ENCODE results near the gene CRIM1. TPM values are rescaled to one million over a fixed set of nuclear protein-coding genes. Genes with fewer than 3 reads are reported as not detected.

CRIM1 gene
- total RNA-seq, 4 donors from 2014 or later: 16.4 to 107 (median 29.9) TPM

- no peak overlapping the region for H3K27ac ChIP-seq
- 52 to 65% methylated on average over 2 of the region's 2 CpGs for WGBS, 2 donors
- peaks cover 0 to 30% (median 3%) of the 10 kb centered on the region in 3 donors for H3K4me1 ChIP-seq
- H3K4me3 ChIP-seq: no peak overlapping the region
- DNase-seq: no peak
- no peaks in the 10 kb centered on the region for H3K36me3 ChIP-seq
- H3K27me3 ChIP-seq: no peaks in the 10 kb centered on the region
- H3K9me3 ChIP-seq: no peaks in the 10 kb centered on the region
- TF ChIP-seq POLR2A (IDR thresholded peaks at IDR 0.05) (no peak), CTCF (IDR thresholded peaks at IDR 0.05) (no peak)
- intact Hi-C loops (cut with DNase I): no loop called here
These were observed 31.8 kb downstream of the CRIM1 start for GRCh38 chr2:36387258-36387916.

- H3K27me3 ChIP-seq: no peaks in the 10 kb centered on the region
- no peak overlapping the region for H3K4me3 ChIP-seq
- WGBS, 2 donors: 82 to 90% methylated on average over 3 of the region's 3 CpGs
- H3K36me3 ChIP-seq: no peaks in the 10 kb centered on the region
- intact Hi-C loops (cut with DNase I): no loop called here
- no peak for TF ChIP-seq POLR2A (IDR thresholded peaks at IDR 0.05)
- TF ChIP-seq CTCF (IDR thresholded peaks at IDR 0.05): no peak
- peaks cover 0 to 29% (median 3%) of the 10 kb centered on the region in 3 donors for H3K4me1 ChIP-seq
- H3K27ac ChIP-seq: peak overlapping the region in 1 of 4 donors; percentile 27
- no peaks in the 10 kb centered on the region for H3K9me3 ChIP-seq
- DNase-seq: no peak
These were observed 32.9 kb downstream of the CRIM1 start for GRCh38 chr2:36388472-36388871.

GRCh38 chr2:36389091-36389564, 33.5 kb downstream of the CRIM1 start:
- intact Hi-C loops (cut with DNase I): no loop called here
- Histone ChIP-seq H3K27ac (peak overlapping the region in 2 of 4 donors; percentile 4 to 27), H3K9me3 (no peaks in the 10 kb centered on the region), H3K4me3 (no peak overlapping the region), H3K36me3 (no peaks in the 10 kb centered on the region), H3K27me3 (no peaks in the 10 kb centered on the region), H3K4me1 (peaks cover 0 to 35% (median 3%) of the 10 kb centered on the region in 3 donors)
- TF ChIP-seq CTCF (IDR thresholded peaks at IDR 0.05) (no peak), POLR2A (IDR thresholded peaks at IDR 0.05) (no peak)
- no peak for DNase-seq
- 37 to 44% methylated on average over 5 of the region's 5 CpGs for WGBS, 2 donors

GRCh38 chr2:36389577-36389976, 34.0 kb downstream of the CRIM1 start:
- DNase-seq: no peak
- no peaks in the 10 kb centered on the region for H3K27me3 ChIP-seq
- 63 to 80% methylated on average over 3 of the region's 3 CpGs for WGBS, 2 donors
- no peaks in the 10 kb centered on the region for H3K36me3 ChIP-seq
- intact Hi-C loops (cut with DNase I): no loop called here
- H3K9me3 ChIP-seq: no peaks in the 10 kb centered on the region
- H3K27ac ChIP-seq: peak overlapping the region in 3 of 4 donors; percentile 4 to 27 (median 12)
- H3K4me3 ChIP-seq: no peak overlapping the region
- TF ChIP-seq CTCF (IDR thresholded peaks at IDR 0.05) (no peak), POLR2A (IDR thresholded peaks at IDR 0.05) (no peak)
- peaks cover 0 to 38% (median 3%) of the 10 kb centered on the region in 3 donors for H3K4me1 ChIP-seq

- TF ChIP-seq POLR2A (IDR thresholded peaks at IDR 0.05) (no peak), CTCF (IDR thresholded peaks at IDR 0.05) (no peak)
- no peak for DNase-seq
- no peak overlapping the region for H3K4me3 ChIP-seq
- no peak overlapping the region for H3K27ac ChIP-seq
- H3K4me1 ChIP-seq: peaks cover 0 to 48% (median 0%) of the 10 kb centered on the region in 3 donors
- 72 to 78% methylated on average over 5 of the region's 5 CpGs for WGBS, 2 donors
- H3K36me3 ChIP-seq: no peaks in the 10 kb centered on the region
- H3K9me3 ChIP-seq: no peaks in the 10 kb centered on the region
- intact Hi-C loops (cut with DNase I): no loop called here
- no peaks in the 10 kb centered on the region for H3K27me3 ChIP-seq
These were observed 37.1 kb downstream of the CRIM1 start for GRCh38 chr2:36392571-36393255.
